HT-29 (cell line): ENCODE measurements around the gene SOST. TPM values are rescaled to one million over a fixed set of nuclear protein-coding genes. Genes with fewer than 3 reads are reported as not detected.
A peak's percentile ranks its signal among the peaks of the same experiment; 100 is the strongest.

Experiments
- DNase-seq: peaks from one replicate; pipeline ENCODE4 v3.0.0-alpha.2; 2015; ENCODE audit warnings: low spot score
- total RNA-seq: library from RNA; depleted of rRNA; stranded (reverse); fragments of >200 nt; shearing (Covaris generic); gene quantifications from 2 replicates; pipeline ENCODE4 v1.2.3, GENCODE V29; 2014

SOST gene
- total RNA-seq, 1 experiment from 2014 or later: not detected

- DNase-seq: no peak
These were observed 13.1 kb downstream of the SOST start for GRCh38 chr17:43745541-43745940.

GRCh38 chr17:43741636-43742035 lies 17.0 kb downstream of the SOST start:
- DNase-seq: no peak

- no peak for DNase-seq
These were observed 18.1 kb downstream of the SOST start for GRCh38 chr17:43740541-43740940.

GRCh38 chr17:43737722-43738121 lies 20.9 kb downstream of the SOST start:
- no peak for DNase-seq

- DNase-seq: no peak
These were observed 22.2 kb downstream of the SOST start for GRCh38 chr17:43736389-43736788.

- no peak for DNase-seq
These were observed 24.2 kb downstream of the SOST start for GRCh38 chr17:43734376-43734775.

GRCh38 chr17:43733956-43734355 lies 24.6 kb downstream of the SOST start:
- DNase-seq: no peak

- no peak for DNase-seq
These were observed 25.6 kb downstream of the SOST start for GRCh38 chr17:43732958-43733357.

GRCh38 chr17:43728081-43728480 lies 30.5 kb downstream of the SOST start:
- DNase-seq: no peak

GRCh38 chr17:43723697-43724359 lies 34.8 kb downstream of the SOST start:
- DNase-seq: no peak

- DNase-seq: no peak
These were observed 35.5 kb downstream of the SOST start for GRCh38 chr17:43722870-43723665.

- no peak for DNase-seq
These were observed 36.3 kb downstream of the SOST start for GRCh38 chr17:43722269-43722619.

GRCh38 chr17:43721537-43722268 lies 36.9 kb downstream of the SOST start:
- DNase-seq: no peak

- DNase-seq: peak; percentile 50
These were observed 38.1 kb downstream of the SOST start for GRCh38 chr17:43720311-43721060.

GRCh38 chr17:43719578-43719977 lies 39.0 kb downstream of the SOST start:
- no peak for DNase-seq

- DNase-seq: no peak
These were observed 40.0 kb downstream of the SOST start for GRCh38 chr17:43718544-43718943.

- no peak for DNase-seq
These were observed 40.7 kb downstream of the SOST start for GRCh38 chr17:43717913-43718312.

GRCh38 chr17:43714465-43715149 lies 44.0 kb downstream of the SOST start:
- DNase-seq: peak; percentile 22

GRCh38 chr17:43713494-43714162 lies 45.0 kb downstream of the SOST start:
- no peak for DNase-seq

- DNase-seq: no peak
These were observed 46.2 kb downstream of the SOST start for GRCh38 chr17:43712397-43712796.

GRCh38 chr17:43710101-43710500 lies 48.5 kb downstream of the SOST start:
- no peak for DNase-seq
